D721Med (cell line): ENCODE data around the gene KRTAP15-1.

Experiments
- DNase-seq: peaks from one replicate; pipeline ENCODE4 v3.0.0; 2011; ENCODE audit warnings: low spot score; ENCODE audit not compliant: insufficient read length
- FAIRE-seq: peaks from 2 replicates; lab custom pipeline; 2011; peaks lifted over from hg19 to GRCh38; lab: Jason Lieb, UNC
- TF ChIP-seq, protein P1 (sequence below): IDR thresholded peaks from 2 replicates; pipeline ENCODE4 v1.5.1; 2012; ENCODE audit warnings: mild to moderate bottlenecking, control low read depth; ENCODE audit not compliant: insufficient read depth; ENCODE audit errors: missing control alignments

Gene KRTAP15-1

GRCh38 chr21:30463713-30464112 lies 23.6 kb downstream of the KRTAP15-1 start:
- TF ChIP-seq, protein P1, sequence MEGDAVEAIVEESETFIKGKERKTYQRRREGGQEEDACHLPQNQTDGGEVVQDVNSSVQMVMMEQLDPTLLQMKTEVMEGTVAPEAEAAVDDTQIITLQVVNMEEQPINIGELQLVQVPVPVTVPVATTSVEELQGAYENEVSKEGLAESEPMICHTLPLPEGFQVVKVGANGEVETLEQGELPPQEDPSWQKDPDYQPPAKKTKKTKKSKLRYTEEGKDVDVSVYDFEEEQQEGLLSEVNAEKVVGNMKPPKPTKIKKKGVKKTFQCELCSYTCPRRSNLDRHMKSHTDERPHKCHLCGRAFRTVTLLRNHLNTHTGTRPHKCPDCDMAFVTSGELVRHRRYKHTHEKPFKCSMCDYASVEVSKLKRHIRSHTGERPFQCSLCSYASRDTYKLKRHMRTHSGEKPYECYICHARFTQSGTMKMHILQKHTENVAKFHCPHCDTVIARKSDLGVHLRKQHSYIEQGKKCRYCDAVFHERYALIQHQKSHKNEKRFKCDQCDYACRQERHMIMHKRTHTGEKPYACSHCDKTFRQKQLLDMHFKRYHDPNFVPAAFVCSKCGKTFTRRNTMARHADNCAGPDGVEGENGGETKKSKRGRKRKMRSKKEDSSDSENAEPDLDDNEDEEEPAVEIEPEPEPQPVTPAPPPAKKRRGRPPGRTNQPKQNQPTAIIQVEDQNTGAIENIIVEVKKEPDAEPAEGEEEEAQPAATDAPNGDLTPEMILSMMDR = peak; percentile 28
- DNase-seq (no peak), FAIRE-seq (no peak)

DNA sequence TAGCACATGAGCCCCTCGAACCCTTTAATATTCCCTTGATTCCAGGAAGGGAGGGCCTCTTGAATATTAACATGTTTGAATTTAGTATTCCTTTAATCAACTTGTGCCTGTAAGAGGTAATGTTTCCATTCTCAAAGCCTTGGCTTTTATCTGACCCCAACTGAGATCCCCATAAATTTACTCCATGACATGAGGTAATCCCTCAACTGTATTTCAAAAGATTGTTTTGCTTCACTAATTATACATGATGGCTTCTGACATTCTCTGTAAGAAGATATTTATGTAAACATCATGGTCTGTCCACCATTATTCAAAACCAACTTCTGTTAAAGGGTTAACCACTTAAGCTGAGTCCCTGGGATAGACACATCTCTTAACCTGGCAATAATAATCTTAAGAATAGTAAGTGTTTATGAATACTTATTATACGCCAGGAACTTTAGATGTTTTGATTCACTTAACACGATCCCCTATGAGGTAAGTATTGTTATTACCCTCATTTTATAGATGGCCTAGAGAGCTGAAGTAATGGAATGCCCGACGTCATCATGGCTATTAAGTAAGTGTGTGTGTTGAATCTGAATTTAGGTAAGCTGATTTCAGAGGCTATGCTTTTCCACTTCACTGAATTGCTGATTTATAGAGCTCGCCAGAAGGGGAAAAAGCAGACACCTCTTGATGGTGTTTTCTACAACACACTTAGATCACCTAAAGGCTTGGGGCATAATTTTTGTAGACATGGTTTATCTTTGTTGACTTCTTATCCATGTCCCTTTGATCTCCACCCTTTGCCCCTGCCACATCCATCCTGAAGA lies 29.0 kb downstream of the KRTAP15-1 start:
- TF ChIP-seq, protein P1 = no peak
- DNase-seq = no peak
- FAIRE-seq = no peak

GRCh38 chr21:30478004-30478403 lies 37.9 kb downstream of the KRTAP15-1 start:
- TF ChIP-seq, protein P1 = no peak

DNA sequence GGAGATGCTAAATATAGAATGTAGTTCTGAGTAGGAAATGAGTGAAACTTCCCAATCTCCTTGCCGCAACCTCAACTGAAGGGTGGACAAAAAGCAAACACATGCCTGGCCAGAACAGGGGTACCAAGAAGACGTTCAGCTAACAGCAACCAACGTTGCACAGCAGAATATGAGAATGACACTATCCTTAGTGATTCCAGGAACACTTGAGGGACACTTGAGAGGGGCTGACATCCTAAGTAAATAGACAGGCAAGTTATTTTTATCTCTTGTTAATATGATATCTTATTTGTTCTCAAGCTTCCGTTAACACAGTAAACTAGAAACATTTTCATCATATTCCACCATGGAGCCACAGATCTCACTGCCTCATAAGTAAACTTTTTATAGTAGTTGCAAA lies 39.2 kb downstream of the KRTAP15-1 start:
- TF ChIP-seq, protein P1 = no peak
- no peak for FAIRE-seq
- DNase-seq = no peak

More at GRCh38 chr21:30478004-30478403, 37.9 kb downstream of the KRTAP15-1 start:
- FAIRE-seq (no peak), DNase-seq (no peak)

DNA sequence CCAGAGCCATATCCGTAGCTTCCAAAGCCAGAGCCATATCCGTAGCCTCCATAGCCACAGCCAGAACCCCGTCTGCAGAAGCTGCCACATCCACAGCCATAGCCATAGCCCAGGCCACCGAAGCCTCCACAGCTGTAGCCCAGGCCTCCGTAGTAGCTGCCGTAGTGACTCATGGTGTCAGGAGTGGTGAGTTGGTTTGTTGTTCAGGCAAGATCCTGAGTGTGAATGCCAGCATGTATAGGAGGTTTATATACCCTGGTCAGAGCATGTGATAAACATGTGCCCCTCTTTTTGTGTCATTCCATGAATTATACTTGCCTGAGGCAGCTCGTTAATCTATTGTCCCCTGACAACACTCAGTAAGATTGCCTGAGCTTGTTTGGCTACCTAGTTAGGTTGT lies 40.1 kb downstream of the KRTAP15-1 start, which contains the start of gene KRTAP19-1:
Gene KRTAP19-1, minus strand, starts transcription at position 223 of the 400 bp plus-strand sequence. Its CDS starts 50 bp downstream, at position 173.
- TF ChIP-seq, protein P1 = no peak
- DNase-seq (no peak), FAIRE-seq (no peak)

DNA sequence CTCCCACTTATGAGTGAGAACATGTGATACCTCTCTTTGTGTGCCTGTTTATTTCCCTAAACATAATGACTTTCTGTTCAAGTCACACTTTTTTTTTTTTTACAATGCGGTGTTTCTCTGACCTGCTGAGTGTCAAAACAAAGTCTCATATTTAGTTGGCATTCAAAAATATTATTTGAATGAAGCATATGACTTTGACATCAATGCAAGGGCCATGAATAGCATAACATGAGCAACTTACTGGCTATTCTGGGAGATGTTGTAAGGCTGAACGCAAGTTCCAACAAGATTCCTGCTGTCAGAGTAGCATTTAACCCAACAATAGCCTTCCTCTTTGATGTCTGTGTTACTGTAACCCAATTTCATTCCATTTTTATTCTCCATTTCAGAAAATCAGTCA lies 42.1 kb downstream of the KRTAP15-1 start:
- DNase-seq (no peak), FAIRE-seq (no peak)
- TF ChIP-seq, protein P1 = no peak

DNA sequence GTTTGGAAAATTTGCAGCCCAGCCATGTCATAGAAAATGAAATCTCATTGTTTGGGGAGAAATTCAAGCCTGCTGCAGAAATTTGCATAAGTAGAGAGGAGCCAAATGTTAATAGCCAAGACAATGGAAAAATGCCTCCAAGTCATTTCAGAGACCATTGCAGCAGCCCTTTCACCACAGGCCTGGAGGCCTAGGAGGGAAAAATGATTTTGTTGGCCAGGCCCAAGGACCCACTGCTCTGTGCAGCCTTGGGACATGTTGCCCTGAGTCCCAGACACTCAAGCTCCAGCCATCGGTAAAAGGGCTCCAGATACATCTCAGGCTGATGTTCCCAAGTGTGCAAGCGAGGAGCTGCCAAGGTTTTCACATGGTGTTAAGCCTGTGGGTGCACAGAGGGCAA lies 46.1 kb downstream of the KRTAP15-1 start:
- no peak for DNase-seq
- no peak for FAIRE-seq
- TF ChIP-seq, protein P1 = no peak
